ENCODE results near the gene ZFTA.

Gene ZFTA

GRCh38 chr11:63745304-63746170 lies 23.0 kb downstream of the ZFTA start:
- DNase-seq, result peak; percentile 65

GRCh38 chr11:63738720-63739360 lies 29.7 kb downstream of the ZFTA start:
- DNase-seq, result peak; percentile 79

- DNase-seq, result peak; percentile 69
Measured at GRCh38 chr11:63737718-63738117, 30.9 kb downstream of the ZFTA start.

GRCh38 chr11:63736864-63737263 lies 31.7 kb downstream of the ZFTA start:
- DNase-seq, result no peak

GRCh38 chr11:63729326-63729725 lies 39.2 kb downstream of the ZFTA start:
- DNase-seq, result no peak

- no peak for DNase-seq
Measured at GRCh38 chr11:63720611-63721010, 48.0 kb downstream of the ZFTA start.

- DNase-seq, result peak; percentile 59
Measured at GRCh38 chr11:63719987-63720386, 48.6 kb downstream of the ZFTA start.

- no peak for DNase-seq
Measured at GRCh38 chr11:63719001-63719400, 49.6 kb downstream of the ZFTA start.
